Astrocyte of the spinal cord (primary cell): Measurements from ENCODE around the gene ORAI2.
A peak's percentile ranks its signal among the peaks of the same experiment; 100 is the strongest.
"Not testable (repeated sequence)": the region's sequence is repeated elsewhere in the genome, so short reads cannot be mapped to it uniquely, and the experiment has no call there.

Experiments used
- DNase-seq: peaks from one replicate; pipeline ENCODE4 v3.0.0; 2011; ENCODE audit warnings: low read depth, low spot score
- H3K4me3 ChIP-seq: 2 replicates; pipeline ENCODE4 v1.5.1; 2011; ENCODE audit warnings: low read depth, mild to moderate bottlenecking, low read length, moderate library complexity
- CTCF ChIP-seq: IDR thresholded peaks from 2 replicates; pipeline ENCODE4 v1.5.1; 2012; ENCODE audit warnings: low read depth, mild to moderate bottlenecking, low read length, inconsistent platforms
- in situ Hi-C: cut with HindIII; loops from 2 replicates; pipeline ENCODE4 v1.10.0; 2017; ENCODE audit warnings: low sequenced_read_pairs

ORAI2 gene

GRCh38 chr7:102472126-102473041, 39.0 kb downstream of the ORAI2 start:
- in situ Hi-C loops, result no loop called here
- TF ChIP-seq CTCF, result no peak
- no peak overlapping the region for H3K4me3 ChIP-seq
- no peak for DNase-seq

- TF ChIP-seq CTCF, result no peak
- in situ Hi-C loops, result no loop called here
- no peak for DNase-seq
- no peak overlapping the region for H3K4me3 ChIP-seq
These were observed 40.1 kb downstream of the ORAI2 start for GRCh38 chr7:102473271-102473991.

- in situ Hi-C loops, DNase-seq, H3K4me3 ChIP-seq: not testable (repeated sequence)
These were observed 40.7 kb downstream of the ORAI2 start for GRCh38 chr7:102474116-102474515.

GRCh38 chr7:102474736-102475435, 41.5 kb downstream of the ORAI2 start:
- H3K4me3 ChIP-seq, in situ Hi-C loops: not testable (repeated sequence)
- DNase-seq, result peak; percentile 36

- peak; percentile 89 for DNase-seq
- peak within 1 kb of the TSS; percentile 46 for H3K4me3 ChIP-seq
- TF ChIP-seq CTCF, result peak; percentile 37
- in situ Hi-C loops, result not testable (repeated sequence)
These were observed 45.2 kb downstream of the ORAI2 start, which contains the start of gene POLR2J for GRCh38 chr7:102478314-102479208. Gene POLR2J, minus strand, starts transcription at chr7:102478922. Its CDS starts 62 bp downstream, at chr7:102478860.

- in situ Hi-C loops, DNase-seq, H3K4me3 ChIP-seq: not testable (repeated sequence)
These were observed 45.8 kb downstream of the ORAI2 start for GRCh38 chr7:102479209-102479584.

GRCh38 chr7:102479982-102480637, 46.7 kb downstream of the ORAI2 start:
- DNase-seq, H3K4me3 ChIP-seq, in situ Hi-C loops: not testable (repeated sequence)
- peak; percentile 35 for TF ChIP-seq CTCF

GRCh38 chr7:102481962-102482361, 48.6 kb downstream of the ORAI2 start:
- DNase-seq, H3K4me3 ChIP-seq, in situ Hi-C loops: not testable (repeated sequence)

- DNase-seq, in situ Hi-C loops, H3K4me3 ChIP-seq: not testable (repeated sequence)
These were observed 50.9 kb downstream of the ORAI2 start for GRCh38 chr7:102484317-102484716.

- DNase-seq, in situ Hi-C loops: not testable (repeated sequence)
These were observed 57.2 kb downstream of the ORAI2 start for GRCh38 chr7:102490529-102491075.

More at GRCh38 chr7:102490529-102491075, 57.2 kb downstream of the ORAI2 start:
- H3K4me3 ChIP-seq, result not testable (repeated sequence)
